Activated T-cell treated with anti-CD3 and anti-CD28 coated beads, Interleukin-2, amount 50 U/mL, for 4 hours (primary cell): ENCODE results near the gene NFASC. TPM values are rescaled to one million over a fixed set of nuclear protein-coding genes. Genes with fewer than 3 reads are reported as not detected.

Experiments used
- ATAC-seq, 2 donors: fragments of 200-7000 bp; cut with Tn5 transposase; one replicate each; pipeline ENCODE4 v1.10.0; 2021
- DNase-seq: peaks from one replicate; pipeline ENCODE4 v3.0.0-alpha.2; 2020
- H3K27me3 Mint-ChIP-seq: one replicate; pipeline ENCODE4 v1.8.0; 2021; ENCODE audit warnings: low read depth, mixed read lengths
- H3K36me3 Mint-ChIP-seq: one replicate; pipeline ENCODE4 v1.8.0; 2022; ENCODE audit warnings: mixed read lengths; ENCODE audit not compliant: insufficient read depth
- H3K4me1 Mint-ChIP-seq: one replicate; pipeline ENCODE4 v1.8.0; 2021; ENCODE audit warnings: low read depth, mixed read lengths
- H3K4me3 Mint-ChIP-seq: one replicate; pipeline ENCODE4 v1.8.0; 2021; ENCODE audit warnings: mild to moderate bottlenecking, moderate library complexity, mixed read lengths
- H3K9me3 Mint-ChIP-seq: one replicate; pipeline ENCODE4 v1.8.0; 2021; ENCODE audit warnings: mixed read lengths
- total RNA-seq, 3 donors: library from RNA; stranded (reverse); gene quantifications; one replicate each; pipeline ENCODE4 v1.2.1, GENCODE V29; 2021

NFASC gene
- total RNA-seq, 3 donors from 2014 or later: 0.13 to 0.41 (median 0.13) TPM

- H3K4me3 Mint-ChIP-seq: no peak overlapping the region
- no peaks in the 10 kb centered on the region for H3K4me1 Mint-ChIP-seq
- no peaks in the 10 kb centered on the region for H3K36me3 Mint-ChIP-seq
- no peaks in the 10 kb centered on the region for H3K9me3 Mint-ChIP-seq
- ATAC-seq: no peak
- peaks cover 6% of the 10 kb centered on the region for H3K27me3 Mint-ChIP-seq
- DNase-seq: no peak
These were observed 49.8 kb downstream of the NFASC start for GRCh38 chr1:204920511-204920910.

- Mint-ChIP-seq H3K4me1 (no peaks in the 10 kb centered on the region), H3K27me3 (peaks cover 5% of the 10 kb centered on the region), H3K36me3 (no peaks in the 10 kb centered on the region), H3K4me3 (no peak overlapping the region), H3K9me3 (no peaks in the 10 kb centered on the region)
- ATAC-seq (no peak), DNase-seq (no peak)
These were observed 50.3 kb downstream of the NFASC start for GRCh38 chr1:204920967-204921366.

- Mint-ChIP-seq H3K4me1 (no peaks in the 10 kb centered on the region), H3K36me3 (no peaks in the 10 kb centered on the region), H3K27me3 (peaks cover 3% of the 10 kb centered on the region), H3K9me3 (no peaks in the 10 kb centered on the region), H3K4me3 (no peak overlapping the region)
- no peak for ATAC-seq
- no peak for DNase-seq
These were observed 51.3 kb downstream of the NFASC start for GRCh38 chr1:204921855-204922516.

DNA sequence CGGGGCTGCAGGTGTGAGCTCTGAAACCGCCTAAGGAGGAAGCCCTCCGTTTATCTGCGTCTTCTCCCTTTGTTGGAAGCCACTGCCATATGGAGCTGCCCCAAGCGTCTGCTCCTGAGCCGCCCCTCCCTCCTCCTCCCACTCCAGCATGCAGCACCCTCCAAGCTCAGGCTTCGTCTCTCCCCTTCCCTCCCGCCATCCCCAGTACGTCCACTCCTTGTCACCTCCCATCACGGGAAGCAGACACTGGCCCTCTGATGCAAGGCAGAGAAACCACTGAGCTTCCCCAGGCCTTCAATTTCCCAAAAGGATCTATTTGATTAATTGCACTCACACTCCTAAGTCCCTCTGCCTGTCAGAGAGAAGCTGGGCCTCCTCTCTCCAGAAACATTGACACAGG, 52.5 kb downstream of the NFASC start:
- peaks cover 8% of the 10 kb centered on the region for H3K27me3 Mint-ChIP-seq
- ATAC-seq (no peak), DNase-seq (no peak)
- no peak overlapping the region for H3K4me3 Mint-ChIP-seq
- H3K9me3 Mint-ChIP-seq: no peaks in the 10 kb centered on the region
- no peaks in the 10 kb centered on the region for H3K4me1 Mint-ChIP-seq
- no peaks in the 10 kb centered on the region for H3K36me3 Mint-ChIP-seq

GRCh38 chr1:204923626-204924012, 53.0 kb downstream of the NFASC start:
- H3K4me1 Mint-ChIP-seq: no peaks in the 10 kb centered on the region
- peaks cover 10% of the 10 kb centered on the region for H3K27me3 Mint-ChIP-seq
- no peaks in the 10 kb centered on the region for H3K36me3 Mint-ChIP-seq
- H3K4me3 Mint-ChIP-seq: no peak overlapping the region
- no peaks in the 10 kb centered on the region for H3K9me3 Mint-ChIP-seq
- DNase-seq (no peak), ATAC-seq (no peak)

GRCh38 chr1:204924013-204924759, 53.5 kb downstream of the NFASC start:
- DNase-seq (no peak), ATAC-seq (no peak)
- no peaks in the 10 kb centered on the region for H3K4me1 Mint-ChIP-seq
- no peak overlapping the region for H3K4me3 Mint-ChIP-seq
- H3K27me3 Mint-ChIP-seq: peaks cover 7% of the 10 kb centered on the region
- H3K36me3 Mint-ChIP-seq: no peaks in the 10 kb centered on the region
- no peaks in the 10 kb centered on the region for H3K9me3 Mint-ChIP-seq

GRCh38 chr1:204925701-204926100, 55.0 kb downstream of the NFASC start:
- peaks cover 7% of the 10 kb centered on the region for H3K27me3 Mint-ChIP-seq
- H3K9me3 Mint-ChIP-seq: no peaks in the 10 kb centered on the region
- no peak for DNase-seq
- no peak overlapping the region for H3K4me3 Mint-ChIP-seq
- no peaks in the 10 kb centered on the region for H3K36me3 Mint-ChIP-seq
- no peak for ATAC-seq
- H3K4me1 Mint-ChIP-seq: no peaks in the 10 kb centered on the region

DNA sequence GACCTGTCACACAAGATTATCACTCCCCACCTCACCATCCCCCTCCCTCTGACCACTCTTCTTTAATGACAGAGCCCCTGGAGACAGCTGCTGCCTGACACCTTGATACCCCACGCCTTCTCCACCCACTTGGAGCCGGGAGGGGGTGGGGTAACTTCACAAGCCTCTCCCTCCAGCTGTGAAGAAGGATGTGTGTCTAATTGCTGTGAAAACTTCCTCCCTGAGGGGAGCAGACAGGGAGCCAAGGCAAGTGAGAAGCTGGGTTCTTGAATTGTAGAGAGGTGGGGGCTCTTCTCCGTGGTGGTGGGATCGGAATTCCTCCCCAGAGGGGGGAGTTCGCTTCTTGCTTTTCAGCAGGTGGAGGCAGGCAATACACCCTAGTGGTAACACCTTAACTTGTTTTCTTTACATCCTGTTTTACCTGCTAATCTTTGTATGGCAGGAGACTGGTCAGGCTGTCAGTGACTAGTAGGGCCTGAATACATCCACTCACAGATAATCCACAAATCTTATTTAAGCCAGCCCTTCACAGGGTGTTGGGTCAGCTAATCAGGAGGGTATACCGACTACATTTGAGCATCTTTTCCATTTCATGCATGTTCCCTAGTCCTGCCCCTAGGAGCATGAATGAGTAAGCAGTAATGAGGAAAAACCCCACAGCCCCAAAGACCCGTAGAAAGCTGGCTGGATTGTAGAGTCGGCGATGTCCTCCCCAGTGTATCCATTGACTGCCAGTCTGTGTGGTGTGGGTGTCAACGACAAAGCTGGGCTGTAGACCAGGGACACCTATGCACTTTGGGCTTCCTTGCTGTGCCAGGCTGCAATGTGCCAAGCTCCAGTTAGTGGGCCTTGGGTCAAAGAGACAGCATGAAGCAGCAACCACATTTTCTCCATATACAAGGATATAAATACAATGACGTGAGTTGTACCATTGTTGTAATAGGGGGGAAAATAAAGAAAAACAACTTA, 57.3 kb downstream of the NFASC start:
- Mint-ChIP-seq H3K4me1 (no peaks in the 10 kb centered on the region), H3K27me3 (peaks cover 7% of the 10 kb centered on the region), H3K4me3 (no peak overlapping the region), H3K36me3 (no peaks in the 10 kb centered on the region), H3K9me3 (no peaks in the 10 kb centered on the region)
- ATAC-seq (no peak), DNase-seq (no peak)

- Mint-ChIP-seq H3K4me1 (no peaks in the 10 kb centered on the region), H3K27me3 (peaks cover 7% of the 10 kb centered on the region), H3K36me3 (no peaks in the 10 kb centered on the region), H3K9me3 (no peaks in the 10 kb centered on the region), H3K4me3 (no peak overlapping the region)
- ATAC-seq (no peak), DNase-seq (no peak)
These were observed 58.2 kb downstream of the NFASC start for GRCh38 chr1:204928671-204929486.

GRCh38 chr1:204929487-204930154, 59.0 kb downstream of the NFASC start:
- DNase-seq: no peak
- Mint-ChIP-seq H3K36me3 (no peaks in the 10 kb centered on the region), H3K27me3 (peaks cover 7% of the 10 kb centered on the region), H3K4me3 (no peak overlapping the region), H3K9me3 (no peaks in the 10 kb centered on the region), H3K4me1 (no peaks in the 10 kb centered on the region)
- ATAC-seq: no peak

DNA sequence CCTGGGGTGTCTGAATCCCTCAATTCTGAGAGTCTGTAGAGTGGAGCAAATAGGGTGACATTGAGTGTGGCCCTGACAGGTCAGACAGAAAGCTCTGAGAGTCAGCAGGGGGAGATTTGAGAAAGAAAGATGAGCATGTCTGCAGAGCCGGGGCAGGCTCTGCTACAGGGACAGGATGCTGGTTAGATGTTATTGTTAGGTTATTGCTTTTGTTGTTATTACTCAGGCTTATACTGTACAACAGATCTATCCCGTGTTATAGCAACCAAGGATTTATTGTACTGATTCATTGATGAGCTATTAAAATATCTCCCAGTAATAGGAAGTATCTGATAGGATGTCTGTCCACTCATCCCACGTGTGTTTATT, 59.5 kb downstream of the NFASC start:
- H3K4me1 Mint-ChIP-seq: no peaks in the 10 kb centered on the region
- H3K4me3 Mint-ChIP-seq: no peak overlapping the region
- H3K36me3 Mint-ChIP-seq: no peaks in the 10 kb centered on the region
- no peaks in the 10 kb centered on the region for H3K9me3 Mint-ChIP-seq
- no peak for DNase-seq
- peaks cover 7% of the 10 kb centered on the region for H3K27me3 Mint-ChIP-seq
- no peak for ATAC-seq

DNA sequence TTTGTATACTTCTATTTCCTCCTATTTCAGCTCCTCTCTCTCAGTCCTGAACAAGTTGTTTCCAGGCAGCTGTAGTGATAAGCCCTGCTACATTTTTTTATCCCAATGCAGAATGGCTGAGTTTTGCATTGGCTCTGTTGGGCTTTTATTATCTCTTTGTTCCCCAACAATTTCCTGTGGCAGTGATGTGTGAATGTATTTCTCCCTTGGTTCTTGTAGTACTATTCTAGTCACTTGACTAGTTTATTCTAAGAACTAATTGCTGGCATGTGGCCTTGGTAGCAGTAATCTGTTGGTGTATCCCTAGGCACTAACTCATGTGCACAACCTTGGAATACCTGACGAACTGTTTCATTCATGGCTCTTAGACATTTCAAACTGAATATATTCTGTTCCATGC, 60.7 kb downstream of the NFASC start:
- no peak for ATAC-seq

GRCh38 chr1:204931768-204932572, 61.3 kb downstream of the NFASC start:
- Mint-ChIP-seq H3K4me3 (no peak overlapping the region), H3K36me3 (no peaks in the 10 kb centered on the region), H3K9me3 (no peaks in the 10 kb centered on the region), H3K27me3 (peaks cover 11% of the 10 kb centered on the region), H3K4me1 (no peaks in the 10 kb centered on the region)
- DNase-seq (no peak), ATAC-seq (no peak)

More for the DNA sequence above, 60.7 kb downstream of the NFASC start:
- Mint-ChIP-seq H3K36me3 (no peaks in the 10 kb centered on the region), H3K9me3 (no peaks in the 10 kb centered on the region), H3K4me3 (no peak overlapping the region), H3K27me3 (peaks cover 7% of the 10 kb centered on the region), H3K4me1 (no peaks in the 10 kb centered on the region)
- no peak for DNase-seq
